Natural killer cell (primary cell): ENCODE results near the gene COL8A1. TPM values are rescaled to one million over a fixed set of nuclear protein-coding genes. Genes with fewer than 3 reads are reported as not detected.

ENCODE experiments used
- ATAC-seq, 3 donors: fragments of 150-1000 bp in 2 of 3; fragments of 200-7000 bp in 1 of 3; cut with Tn5 transposase; 1 replicate in 1 of 3; 2 replicates in 2 of 3; pipeline ENCODE4 v1.10.0; 2021; ENCODE audit warnings: mild to moderate bottlenecking in 2 of 3, moderate library complexity in 2 of 3
- DNase-seq, 2 donors: peaks; one replicate each; pipeline versions ENCODE4 v3.0.0 to v3.0.0-alpha.2; 2013 to 2021; ENCODE audit warnings: mixed read lengths in 1 of 2
- H3K27ac ChIP-seq: one replicate; pipeline ENCODE4 v1.5.1; 2013; ENCODE audit warnings: mild to moderate bottlenecking, low read length
- H3K27me3 ChIP-seq: one replicate; pipeline ENCODE4 v1.6.1; 2013; ENCODE audit warnings: low read length; ENCODE audit not compliant: control insufficient read depth, insufficient read depth
- H3K36me3 ChIP-seq: one replicate; pipeline ENCODE4 v1.6.1; 2013; ENCODE audit warnings: low read length; ENCODE audit not compliant: control insufficient read depth, insufficient read depth
- H3K4me1 ChIP-seq: one replicate; pipeline ENCODE4 v1.6.1; 2013; ENCODE audit warnings: low read length; ENCODE audit not compliant: control insufficient read depth, insufficient read depth
- H3K4me3 ChIP-seq: one replicate; pipeline ENCODE4 v1.5.1; 2013; ENCODE audit warnings: low read length
- H3K9me3 ChIP-seq: one replicate; pipeline ENCODE4 v1.6.1; 2013; ENCODE audit warnings: low read length; ENCODE audit not compliant: control insufficient read depth, insufficient read depth
- H3K27ac Mint-ChIP-seq, 2 donors: one replicate each; pipeline ENCODE4 v1.8.0; 2022; ENCODE audit warnings: mild to moderate bottlenecking in 2 of 2, mixed read lengths in 2 of 2, moderate library complexity in 1 of 2
- H3K27me3 Mint-ChIP-seq, 2 donors: one replicate each; pipeline ENCODE4 v1.8.0; 2022; ENCODE audit warnings: low read depth in 2 of 2, mixed read lengths in 2 of 2
- H3K36me3 Mint-ChIP-seq: one replicate; pipeline ENCODE4 v1.8.0; 2022; ENCODE audit warnings: mixed read lengths
- H3K4me1 Mint-ChIP-seq, 2 donors: one replicate each; pipeline ENCODE4 v1.8.0; 2022; ENCODE audit warnings: mixed read lengths in 2 of 2
- H3K4me3 Mint-ChIP-seq: one replicate; pipeline ENCODE4 v1.8.0; 2022; ENCODE audit warnings: mild to moderate bottlenecking, moderate library complexity, mixed read lengths
- H3K9me3 Mint-ChIP-seq, 2 donors: one replicate each; pipeline ENCODE4 v1.8.0; 2022; ENCODE audit warnings: mixed read lengths in 2 of 2
- WGBS: methylation state at CpG from one replicate; pipeline ENCODE4 v1.1.7; 2013; ENCODE audit warnings: missing lambda C conversion rate; ENCODE audit not compliant: insufficient coverage; 5-methylcytosine and 5-hydroxymethylcytosine counted together
- intact Hi-C: fragments of 100-400 bp; cut with micrococcal nuclease; formaldehyde crosslinking; loops from one replicate; pipeline ENCODE4 v1.14.2; 2022
- total RNA-seq, 4 donors: library from RNA; stranded (reverse); fragments of 120-200 nt in 1 of 4; gene quantifications; one replicate each; pipeline versions ENCODE4 v1.2.3 to v1.2.4, GENCODE V29; 2013 to 2022
- TF ChIP-seq, protein P1 (sequence below): fragments of 200-600 bp; IDR thresholded peaks from one replicate; pipeline ENCODE4 v1.8.0; 2022; ENCODE audit warnings: antibody characterized with exemption

COL8A1 gene
- total RNA-seq, 3 donors from 2014 or later (not counting 1 experiment from before 2014, with no cell fraction given) = 0.12 to 0.23 TPM; not detected in 1

DNA sequence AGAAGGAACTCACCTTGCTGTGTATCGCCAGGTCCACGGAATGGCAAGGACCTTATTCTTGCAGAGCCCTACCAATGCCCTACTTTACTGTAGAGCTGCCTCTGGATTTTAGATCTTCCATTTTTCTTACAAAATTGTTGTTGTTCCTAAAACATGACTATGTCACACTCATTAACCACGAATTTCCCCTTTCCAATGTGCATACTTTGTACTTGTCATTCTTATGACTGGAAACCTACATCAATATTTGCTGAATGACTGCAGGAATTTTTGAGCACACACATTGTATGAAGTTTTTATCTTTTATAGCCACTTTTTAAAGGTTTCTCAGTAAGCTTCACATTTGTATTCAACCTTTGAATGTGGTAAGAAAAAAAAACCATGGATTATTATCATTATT, 143.4 kb downstream of the COL8A1 start:
- H3K27ac ChIP-seq = no peak overlapping the region
- no peaks in the 10 kb centered on the region for H3K4me1 Mint-ChIP-seq
- no peaks in the 10 kb centered on the region for H3K9me3 ChIP-seq
- no peak overlapping the region for H3K4me3 Mint-ChIP-seq
- TF ChIP-seq, protein P1, sequence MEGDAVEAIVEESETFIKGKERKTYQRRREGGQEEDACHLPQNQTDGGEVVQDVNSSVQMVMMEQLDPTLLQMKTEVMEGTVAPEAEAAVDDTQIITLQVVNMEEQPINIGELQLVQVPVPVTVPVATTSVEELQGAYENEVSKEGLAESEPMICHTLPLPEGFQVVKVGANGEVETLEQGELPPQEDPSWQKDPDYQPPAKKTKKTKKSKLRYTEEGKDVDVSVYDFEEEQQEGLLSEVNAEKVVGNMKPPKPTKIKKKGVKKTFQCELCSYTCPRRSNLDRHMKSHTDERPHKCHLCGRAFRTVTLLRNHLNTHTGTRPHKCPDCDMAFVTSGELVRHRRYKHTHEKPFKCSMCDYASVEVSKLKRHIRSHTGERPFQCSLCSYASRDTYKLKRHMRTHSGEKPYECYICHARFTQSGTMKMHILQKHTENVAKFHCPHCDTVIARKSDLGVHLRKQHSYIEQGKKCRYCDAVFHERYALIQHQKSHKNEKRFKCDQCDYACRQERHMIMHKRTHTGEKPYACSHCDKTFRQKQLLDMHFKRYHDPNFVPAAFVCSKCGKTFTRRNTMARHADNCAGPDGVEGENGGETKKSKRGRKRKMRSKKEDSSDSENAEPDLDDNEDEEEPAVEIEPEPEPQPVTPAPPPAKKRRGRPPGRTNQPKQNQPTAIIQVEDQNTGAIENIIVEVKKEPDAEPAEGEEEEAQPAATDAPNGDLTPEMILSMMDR = no peak
- H3K36me3 Mint-ChIP-seq = no peaks in the 10 kb centered on the region
- peaks cover 15 to 29% of the 10 kb centered on the region in 2 donors for H3K27me3 Mint-ChIP-seq
- intact Hi-C loops = no loop called here
- no peak for DNase-seq
- peaks cover 2% of the 10 kb centered on the region for H3K27me3 ChIP-seq
- no peaks in the 10 kb centered on the region for H3K36me3 ChIP-seq
- WGBS = 65% methylated on average over 3 of the region's 3 CpGs
- no peaks in the 10 kb centered on the region for H3K9me3 Mint-ChIP-seq
- no peak for ATAC-seq
- no peaks in the 10 kb centered on the region for H3K4me1 ChIP-seq
- H3K4me3 ChIP-seq = no peak overlapping the region
- H3K27ac Mint-ChIP-seq = no peak overlapping the region

DNA sequence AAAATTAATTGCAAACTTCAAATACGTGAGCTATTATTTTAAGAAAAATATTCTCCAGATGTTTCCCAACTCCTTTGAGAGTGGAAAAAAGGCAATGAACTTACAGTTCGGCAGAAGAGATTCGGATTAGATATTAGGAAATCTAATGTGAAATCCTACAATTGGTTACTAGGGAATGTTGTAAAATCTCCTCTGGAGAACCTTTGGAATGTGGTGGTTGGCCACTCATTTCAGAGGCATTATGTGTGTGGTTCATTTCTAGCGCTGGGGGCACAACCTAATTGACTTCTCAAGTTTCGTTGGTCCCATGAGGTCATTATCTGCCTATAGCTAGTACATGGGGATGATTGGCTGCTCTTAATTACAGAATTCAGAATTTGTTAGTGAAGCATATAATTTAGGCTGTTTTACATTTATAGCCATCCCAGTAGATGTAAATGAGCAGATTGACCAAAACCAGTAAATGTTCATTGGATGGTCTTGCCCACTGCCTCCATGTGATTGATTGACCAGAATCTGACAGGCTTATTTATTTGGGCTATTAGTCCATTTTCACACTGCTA, 144.7 kb downstream of the COL8A1 start:
- peaks cover 15 to 29% of the 10 kb centered on the region in 2 donors for H3K27me3 Mint-ChIP-seq
- H3K4me1 Mint-ChIP-seq = no peaks in the 10 kb centered on the region
- ATAC-seq (no peak), DNase-seq (no peak)
- H3K27ac Mint-ChIP-seq = no peak overlapping the region
- Histone ChIP-seq H3K27ac (no peak overlapping the region), H3K9me3 (no peaks in the 10 kb centered on the region), H3K27me3 (peaks cover 2% of the 10 kb centered on the region), H3K4me1 (no peaks in the 10 kb centered on the region), H3K36me3 (no peaks in the 10 kb centered on the region), H3K4me3 (no peak overlapping the region)
- H3K4me3 Mint-ChIP-seq = no peak overlapping the region
- 90% methylated on average over 4 of the region's 5 CpGs for WGBS
- TF ChIP-seq, protein P1 = no peak
- H3K9me3 Mint-ChIP-seq = no peaks in the 10 kb centered on the region
- no peaks in the 10 kb centered on the region for H3K36me3 Mint-ChIP-seq
- intact Hi-C loops = no loop called here

DNA sequence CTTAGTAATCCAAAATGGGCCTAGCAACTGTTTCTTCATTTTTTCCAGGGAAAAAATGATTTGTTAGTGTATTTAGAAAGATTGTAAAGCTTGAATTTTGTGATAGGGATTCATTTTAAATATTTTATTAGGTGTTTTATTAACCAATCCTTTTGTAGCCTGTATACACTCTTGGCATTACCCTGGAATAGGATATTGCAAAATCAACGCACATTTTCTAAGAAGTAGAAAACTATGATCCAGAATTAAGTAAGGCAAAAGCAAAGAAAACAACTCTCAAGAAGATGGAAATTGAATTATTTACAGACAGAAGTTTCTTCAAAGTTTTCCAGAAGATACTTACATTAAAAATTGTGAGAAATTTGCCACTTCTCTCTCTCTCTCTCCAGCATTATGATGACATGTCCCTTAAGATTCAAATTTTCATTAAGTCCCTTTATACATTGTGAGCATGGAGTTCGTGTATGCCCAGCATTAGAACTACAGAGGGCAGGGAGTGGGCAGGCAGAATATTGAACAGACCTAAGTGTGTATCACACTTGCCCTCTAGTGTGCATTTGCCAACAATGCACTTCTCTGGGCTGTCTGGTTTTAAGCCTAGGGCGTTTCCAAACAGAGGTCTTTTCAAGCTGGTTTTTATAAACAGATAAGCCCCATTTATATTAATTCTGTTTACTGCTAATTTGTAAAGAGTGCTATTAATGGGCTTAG, 150.8 kb downstream of the COL8A1 start:
- Histone ChIP-seq H3K27ac (no peak overlapping the region), H3K4me1 (no peaks in the 10 kb centered on the region), H3K9me3 (no peaks in the 10 kb centered on the region), H3K36me3 (no peaks in the 10 kb centered on the region), H3K27me3 (no peaks in the 10 kb centered on the region), H3K4me3 (no peak overlapping the region)
- TF ChIP-seq, protein P1 = peak; percentile 45
- intact Hi-C loops = no loop called here
- Mint-ChIP-seq H3K27me3 (peaks cover 12 to 29% of the 10 kb centered on the region in 2 donors), H3K36me3 (no peaks in the 10 kb centered on the region), H3K27ac (no peak overlapping the region), H3K9me3 (no peaks in the 10 kb centered on the region), H3K4me1 (no peaks in the 10 kb centered on the region), H3K4me3 (no peak overlapping the region)
- peak; percentile 58 to 74 (median 65) for ATAC-seq
- DNase-seq = peak in 1 of 2 donors; percentile 44
- WGBS = 6% methylated on average over 2 of the region's 3 CpGs
